ENCODE measurements around the gene ZNF155.
A peak's percentile ranks its signal among the peaks of the same experiment; 100 is the strongest.
"Not testable (repeated sequence)": the region's sequence is repeated elsewhere in the genome, so short reads cannot be mapped to it uniquely, and the experiment has no call there.

Gene ZNF155

DNA sequence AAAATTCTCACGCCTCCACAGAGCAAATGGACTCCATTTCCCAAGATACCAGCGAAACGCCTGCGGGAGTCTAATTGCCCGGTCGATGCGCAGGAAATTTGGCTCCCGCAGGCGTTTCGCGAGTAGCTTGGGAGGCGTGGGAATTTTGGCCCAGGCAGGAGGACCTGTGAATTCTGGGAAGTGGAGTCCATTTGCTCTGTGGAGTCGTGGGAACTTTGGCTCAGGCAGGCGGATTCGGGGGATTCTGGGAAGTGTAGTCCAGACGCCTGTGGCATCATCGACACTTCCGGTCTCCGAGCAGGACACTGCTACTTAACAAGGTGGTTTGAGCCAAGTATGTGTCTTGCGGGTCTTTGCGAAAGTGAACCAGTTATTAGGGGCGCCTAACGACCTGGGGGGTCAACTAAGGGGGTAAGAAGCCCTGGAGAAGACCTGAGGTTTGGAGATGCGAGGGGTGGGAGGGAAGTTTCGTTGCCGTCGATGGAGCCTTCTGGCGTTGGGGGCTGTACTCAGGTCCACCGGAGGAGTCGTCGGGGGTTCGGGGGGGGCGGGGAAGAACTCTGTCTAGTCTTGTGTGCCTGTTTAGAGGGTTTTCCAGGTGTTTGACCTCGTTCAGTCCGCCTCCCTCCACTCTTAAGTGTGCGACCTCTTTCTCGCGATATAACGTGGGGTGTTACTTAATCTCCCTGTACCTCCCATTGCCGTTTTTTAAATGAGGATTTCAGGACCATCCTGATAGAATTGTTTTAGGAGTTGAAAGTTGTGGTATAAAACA is at the start of gene ZNF155:
Gene ZNF155, plus strand, starts transcription at position 277 of the 775 bp plus-strand sequence. CDS start 4,356 bp downstream, outside the sequence.
- peak; percentile 56 for DNase-seq (ENCODE audit: low read depth)

DNA sequence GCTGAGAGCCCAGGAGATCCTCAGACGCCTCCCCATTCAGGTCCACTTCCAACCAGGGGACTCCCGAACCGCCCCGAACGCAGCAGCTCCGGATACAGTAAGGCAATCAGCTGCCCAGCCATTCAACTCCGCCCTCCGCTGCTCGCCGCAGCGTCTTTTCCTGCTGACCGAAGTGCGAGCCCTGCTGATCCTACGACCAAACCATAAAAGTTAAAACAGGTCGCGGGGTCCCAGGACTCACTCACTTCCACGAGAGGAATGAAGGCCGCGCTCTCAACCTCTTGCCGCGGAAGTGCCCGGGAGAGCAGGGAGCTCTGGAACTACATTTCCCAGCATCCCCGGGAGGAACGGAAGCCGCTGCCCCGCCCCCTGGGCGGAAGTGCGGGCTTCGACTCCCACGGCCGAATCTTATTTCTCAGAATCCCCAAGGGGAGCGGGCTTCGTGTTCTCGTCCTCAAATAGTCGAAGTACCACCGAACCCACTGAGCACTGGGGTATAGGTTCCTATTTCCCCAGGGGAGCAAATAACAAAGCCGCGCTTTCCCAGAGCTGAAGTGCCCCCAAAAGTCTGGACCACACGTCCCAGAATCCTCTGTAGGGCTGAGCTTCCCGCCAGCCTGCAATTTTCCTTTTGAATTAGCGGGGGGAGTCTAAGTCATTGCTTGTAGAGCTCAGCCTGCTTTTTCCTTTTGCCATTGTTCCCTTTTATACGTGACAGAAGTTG is 48.8 kb upstream of the ZNF155 start, which contains the start of gene ZNF45:
Gene ZNF45, minus strand, starts transcription at position 298 of the 724 bp plus-strand sequence. CDS start 13,097 bp downstream, outside the sequence.
- peak; percentile 75 for DNase-seq (ENCODE audit: low read depth)

DNA sequence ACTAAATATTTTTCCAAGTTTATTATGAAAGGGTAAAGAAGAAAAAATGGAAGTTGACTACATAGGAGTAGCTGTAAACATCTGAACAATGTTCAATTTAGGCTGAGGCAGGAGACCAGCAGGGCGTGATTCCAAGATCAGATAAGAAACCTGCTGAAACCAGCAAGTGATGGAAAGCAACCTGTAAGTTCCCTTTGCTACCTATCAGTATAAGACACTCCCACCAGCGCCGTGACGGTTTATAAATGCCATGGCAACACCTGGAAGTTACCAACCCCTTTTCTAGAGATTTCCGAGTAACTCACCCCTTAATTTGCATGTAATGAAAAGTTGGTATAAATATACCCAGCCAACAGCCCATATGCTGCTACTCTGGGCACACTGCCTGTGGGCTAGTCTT is 47.8 kb upstream of the ZNF155 start:
- DNase-seq (ENCODE audit: low read depth), result no peak

- DNase-seq (ENCODE audit: low read depth), result no peak
These were observed 44.3 kb upstream of the ZNF155 start for GRCh38 chr19:43939557-43940260.

DNA sequence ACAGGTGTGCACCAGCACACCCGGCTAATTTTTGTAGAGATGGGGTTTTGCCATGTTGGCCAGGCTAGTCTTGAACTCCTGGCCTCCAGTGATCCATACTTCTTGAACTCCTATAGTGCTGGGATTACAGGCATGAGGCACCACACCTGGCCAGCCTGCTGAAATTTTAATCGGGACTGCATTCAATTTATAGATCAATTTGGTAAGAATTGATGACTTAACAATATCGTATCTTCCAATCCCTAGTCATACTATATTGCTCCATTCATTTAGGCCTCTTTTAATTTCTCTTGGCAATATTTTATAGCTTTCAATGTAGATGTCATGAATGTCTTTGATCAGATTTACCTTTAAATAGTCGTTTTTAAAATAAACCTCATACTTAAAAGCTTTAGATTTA is 43.3 kb upstream of the ZNF155 start:
- DNase-seq (ENCODE audit: low read depth), result no peak

- no peak for DNase-seq (ENCODE audit: low read depth)
These were observed 42.8 kb upstream of the ZNF155 start for GRCh38 chr19:43941209-43941608.

- DNase-seq (ENCODE audit: low read depth), result not testable (repeated sequence)
These were observed 36.6 kb upstream of the ZNF155 start for GRCh38 chr19:43947412-43947811.

DNA sequence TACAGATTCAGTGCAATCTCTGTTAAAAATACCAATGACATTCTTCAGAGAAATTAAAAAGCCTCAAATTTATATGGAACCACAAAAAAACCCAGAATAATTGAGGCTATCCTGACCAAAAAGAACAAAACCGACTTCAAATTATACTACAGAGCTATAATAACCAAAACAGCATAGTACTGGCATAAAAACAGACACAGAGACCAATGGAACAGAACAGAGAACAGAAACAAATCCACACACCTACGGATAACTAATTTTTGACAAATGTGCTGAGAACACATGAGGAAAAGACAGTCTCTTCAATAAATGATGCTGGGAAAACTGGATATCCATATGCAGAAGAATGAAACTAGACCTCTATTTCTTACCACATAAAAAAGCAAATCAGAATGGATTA is 34.2 kb upstream of the ZNF155 start:
- DNase-seq (ENCODE audit: low read depth), result not testable (repeated sequence)

DNA sequence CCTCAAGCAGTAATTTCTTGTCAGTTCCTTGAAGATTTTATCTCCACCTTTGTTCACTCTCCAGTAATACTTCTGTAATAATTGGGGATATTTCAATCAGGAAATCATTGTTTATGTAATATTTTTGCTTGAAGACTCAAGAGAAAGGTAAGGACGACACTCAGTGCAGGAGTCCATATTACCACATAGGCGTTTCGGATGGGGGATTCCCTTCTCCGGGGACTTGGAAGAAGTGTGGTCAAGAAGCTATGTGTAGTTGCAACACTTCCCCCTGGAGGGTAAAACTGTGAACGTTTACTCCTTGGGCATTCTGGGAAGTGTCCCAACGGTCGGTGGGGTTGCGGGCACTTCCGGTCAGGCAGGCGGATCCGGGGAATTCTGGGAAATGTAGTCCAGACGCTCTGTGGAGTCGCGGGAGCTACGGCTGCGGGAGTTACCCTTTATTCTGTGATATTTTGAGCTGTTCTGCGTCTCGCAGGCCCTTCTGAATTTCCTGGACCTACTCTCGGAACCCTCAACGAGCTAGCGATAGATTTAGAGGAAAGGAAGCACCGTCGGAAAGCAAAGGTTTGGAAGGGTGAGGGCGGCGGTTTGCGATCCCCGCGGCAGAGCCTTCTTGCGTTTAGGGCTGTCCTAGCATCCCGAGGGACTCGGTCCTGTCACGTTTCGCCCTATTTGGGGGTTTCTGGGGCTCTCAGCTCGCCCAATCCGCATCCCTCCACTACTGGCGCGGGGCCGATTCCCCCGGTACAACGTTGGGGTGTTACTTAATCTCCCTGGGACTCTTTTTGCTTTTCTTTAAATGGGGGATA is 32.9 kb upstream of the ZNF155 start, which contains the start of gene ZNF221:
Gene ZNF221, plus strand, starts transcription at position 395 of the 812 bp plus-strand sequence. CDS start 11,499 bp downstream, outside the sequence.
- DNase-seq (ENCODE audit: low read depth), result peak; percentile 30

- no peak for DNase-seq (ENCODE audit: low read depth)
These were observed 27.2 kb upstream of the ZNF155 start for GRCh38 chr19:43956827-43957226.

- DNase-seq (ENCODE audit: low read depth), result no peak
These were observed 26.1 kb upstream of the ZNF155 start for GRCh38 chr19:43957891-43958290.

DNA sequence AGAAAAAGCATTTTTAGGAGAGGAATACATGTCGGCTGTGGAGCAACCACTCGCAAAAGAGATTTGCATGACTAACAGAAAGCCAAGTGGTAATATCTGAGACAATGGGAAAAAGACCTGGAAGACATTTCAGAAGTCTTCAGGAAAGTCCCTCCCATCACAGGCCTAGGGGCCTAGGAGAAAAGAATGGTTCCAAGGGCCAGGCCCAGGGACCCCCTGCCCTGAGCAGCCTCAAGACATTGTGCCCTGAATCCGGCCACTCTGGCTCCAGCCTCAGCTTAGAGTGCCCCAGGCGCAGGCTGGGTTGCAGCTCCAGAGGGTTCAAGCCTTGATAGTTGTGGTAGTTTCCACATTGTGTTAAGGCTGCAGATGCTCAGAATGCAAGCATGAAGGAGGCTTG is 23.6 kb upstream of the ZNF155 start:
- DNase-seq (ENCODE audit: low read depth), result no peak

DNA sequence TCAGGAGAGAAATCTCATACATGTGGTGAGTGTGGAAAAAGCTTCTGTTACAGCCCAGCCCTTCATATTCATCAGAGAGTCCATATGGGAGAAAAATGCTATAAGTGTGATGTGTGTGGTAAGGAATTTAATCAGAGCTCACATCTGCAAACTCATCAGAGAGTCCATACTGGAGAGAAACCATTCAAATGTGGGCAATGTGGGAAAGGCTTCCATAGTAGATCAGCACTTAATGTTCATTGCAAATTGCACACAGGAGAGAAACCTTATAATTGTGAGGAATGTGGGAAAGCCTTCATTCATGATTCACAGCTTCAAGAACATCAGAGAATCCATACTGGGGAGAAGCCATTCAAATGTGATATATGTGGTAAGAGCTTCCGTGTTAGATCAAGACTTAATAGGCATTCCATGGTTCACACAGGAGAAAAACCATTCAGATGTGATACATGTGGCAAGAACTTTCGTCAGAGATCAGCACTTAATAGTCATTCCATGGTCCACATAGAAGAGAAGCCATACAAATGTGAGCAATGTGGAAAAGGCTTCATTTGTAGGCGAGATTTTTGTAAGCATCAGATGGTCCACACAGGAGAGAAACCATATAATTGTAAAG is 17.8 kb upstream of the ZNF155 start:
- no peak for DNase-seq (ENCODE audit: low read depth)

GRCh38 chr19:43976732-43977131 is 7.3 kb upstream of the ZNF155 start:
- no peak for DNase-seq (ENCODE audit: low read depth)

GRCh38 chr19:43983544-43983911 is 460 bp upstream of the ZNF155 start:
- no peak for DNase-seq (ENCODE audit: low read depth)

DNA sequence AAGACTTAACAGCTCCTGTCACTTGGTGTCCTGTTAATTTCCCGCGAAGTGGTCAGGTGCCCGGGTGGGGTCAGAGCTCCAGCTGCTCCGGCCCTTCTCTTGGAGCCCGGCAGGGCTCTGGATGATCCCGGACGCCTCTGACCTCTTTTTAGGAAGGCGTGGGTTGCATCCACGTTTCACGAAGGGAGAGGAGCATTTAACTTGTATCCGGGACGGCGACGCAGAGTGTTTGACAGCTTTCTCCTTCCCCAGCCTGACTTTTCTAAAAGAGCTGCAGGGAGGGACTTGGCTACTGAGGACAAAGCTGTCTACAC is 656 bp downstream of the ZNF155 start:
- DNase-seq (ENCODE audit: low read depth), result no peak

DNA sequence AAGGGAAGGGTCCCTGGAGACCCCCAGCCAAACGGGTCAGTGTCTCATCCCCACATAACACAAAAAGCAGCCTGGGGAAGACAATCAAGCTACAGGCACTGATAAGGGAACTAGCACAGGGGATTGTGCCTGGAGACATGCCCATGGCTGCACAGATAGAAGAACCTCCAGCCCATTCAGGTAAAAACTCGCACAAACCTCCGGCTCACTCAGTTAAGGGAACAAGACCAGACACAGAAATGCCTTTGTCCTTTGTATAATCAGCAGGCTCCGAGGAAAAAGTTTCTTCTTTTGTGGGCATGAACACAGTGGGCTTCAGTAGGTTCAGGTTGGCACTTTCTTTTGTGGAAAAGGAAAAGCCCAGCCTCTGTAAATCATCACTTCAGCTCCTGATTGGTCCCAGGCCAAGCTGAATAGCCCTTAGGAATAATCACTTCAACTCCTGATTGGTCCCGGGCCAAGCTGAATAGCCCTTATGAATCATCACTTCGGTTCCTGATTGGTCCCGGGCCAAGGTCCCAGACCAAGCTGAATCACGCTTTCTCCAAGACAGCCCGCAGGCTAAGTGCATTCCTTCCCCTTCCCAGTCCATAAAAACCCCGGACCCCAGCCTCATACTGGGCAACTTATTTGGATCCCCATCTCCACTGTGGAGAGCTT is 13.8 kb downstream of the ZNF155 start:
- no peak for DNase-seq (ENCODE audit: low read depth)

GRCh38 chr19:44002212-44002565 is 18.2 kb downstream of the ZNF155 start:
- no peak for DNase-seq (ENCODE audit: low read depth)

DNA sequence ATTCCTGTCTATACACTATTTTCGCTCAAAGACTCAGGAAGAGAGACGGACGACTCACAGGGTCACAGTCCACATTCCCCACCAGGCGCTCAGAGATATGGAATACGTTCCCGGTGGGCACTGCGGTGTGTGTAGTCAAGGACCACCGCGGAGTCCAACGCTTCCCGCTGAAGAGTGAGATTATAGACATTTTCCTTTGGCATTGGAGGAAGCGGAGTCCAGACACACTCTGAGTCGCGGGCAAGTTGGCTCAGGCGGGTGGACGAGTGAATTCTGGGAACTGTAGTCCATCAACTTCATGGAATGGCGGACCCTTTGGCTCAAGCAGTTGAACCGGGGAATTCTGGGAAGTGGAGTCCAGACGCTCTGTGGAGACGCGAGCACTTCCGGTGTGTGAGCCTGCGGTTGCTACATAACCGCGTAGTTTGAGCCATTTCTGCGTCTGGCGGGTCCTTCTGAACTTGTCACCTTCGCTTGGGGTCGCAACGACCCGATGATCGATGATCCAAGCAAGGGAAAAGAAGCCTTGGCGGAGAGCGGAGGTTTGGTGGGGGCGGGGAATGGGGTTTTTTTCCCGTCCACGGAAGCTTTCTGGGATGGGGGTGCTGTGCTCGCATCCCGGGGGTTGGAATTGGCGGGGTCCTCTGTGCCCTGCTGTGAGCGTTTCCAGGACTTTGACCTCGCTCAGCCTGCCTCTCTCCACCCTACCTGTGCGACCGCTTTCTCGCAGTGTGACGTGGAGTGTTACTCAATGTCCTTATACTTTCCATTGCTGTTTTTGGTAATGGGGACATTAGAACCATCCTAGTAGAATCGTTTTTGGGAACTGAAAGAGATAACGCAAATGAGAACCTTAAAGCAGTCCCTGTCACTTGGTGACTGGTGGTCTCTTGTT is 18.8 kb downstream of the ZNF155 start, which contains the start of gene ZNF230:
Gene ZNF230, plus strand, starts transcription at position 392 of the 895 bp plus-strand sequence. CDS start 4,122 bp downstream, outside the sequence.
- peak; percentile 67 for DNase-seq (ENCODE audit: low read depth)
